H1 (cell line): ENCODE data around the gene FBN2. TPM values are rescaled to one million over a fixed set of nuclear protein-coding genes. Genes with fewer than 3 reads are reported as not detected.

Experiments used
- CTCF ChIA-PET: fragments of 300-600 bp; sonication (Branson Sonifier 250); formaldehyde crosslinking; loops from one replicate; lab custom pipeline; 2021; ENCODE audit not compliant: partially characterized antibody; lab: Charles Lee
- POLR2A ChIA-PET: fragments of 300-600 bp; sonication (Branson Sonifier 250); formaldehyde crosslinking; loops from one replicate; lab custom pipeline; 2021; ENCODE audit warnings: inconsistent platforms; ENCODE audit not compliant: partially characterized antibody; lab: Charles Lee
- DNase-seq, 2 experiments: peaks; one replicate each; pipeline versions ENCODE4 v3.0.0 to v3.0.0-alpha.2; 2010 to 2022; ENCODE audit warnings: low spot score in 2 of 2, low read depth in 1 of 2, mixed read lengths in 1 of 2
- FAIRE-seq: peaks from 2 replicates; lab custom pipeline; 2011; peaks lifted over from hg19 to GRCh38; lab: Jason Lieb, UNC
- H2AFZ ChIP-seq: 2 replicates; pipeline ENCODE4 v1.8.1; 2012; ENCODE audit warnings: low read length, inconsistent platforms
- H2AK5ac ChIP-seq: 2 replicates; pipeline ENCODE4 v1.6.1; 2013; ENCODE audit warnings: low read depth, low read length
- H2BK120ac ChIP-seq: replicated peaks from 2 replicates; pipeline ENCODE3; 2013; ENCODE audit warnings: low read depth, low read length, inconsistent platforms
- H2BK12ac ChIP-seq: 2 replicates; pipeline ENCODE4 v1.6.1; 2013; ENCODE audit warnings: low read depth, low read length
- H2BK15ac ChIP-seq: 2 replicates; pipeline ENCODE4 v1.6.1; 2013; ENCODE audit warnings: low read length
- H2BK20ac ChIP-seq: 2 replicates; pipeline ENCODE4 v1.6.1; 2013; ENCODE audit warnings: low read length
- H2BK5ac ChIP-seq: 2 replicates; pipeline ENCODE4 v1.6.1; 2013; ENCODE audit warnings: low read depth, low read length
- H3K14ac ChIP-seq: 2 replicates; pipeline ENCODE4 v1.6.1; 2013; ENCODE audit warnings: inconsistent platforms; ENCODE audit not compliant: insufficient read length
- H3K18ac ChIP-seq: 2 replicates; pipeline ENCODE4 v1.6.1; 2013; ENCODE audit warnings: low read length; ENCODE audit errors: extremely low read depth
- H3K23ac ChIP-seq: 2 replicates; pipeline ENCODE4 v1.6.1; 2013; ENCODE audit warnings: inconsistent platforms; ENCODE audit not compliant: insufficient read length
- H3K23me2 ChIP-seq: 2 replicates; pipeline ENCODE4 v1.6.1; 2013; ENCODE audit warnings: low read depth, low read length
- H3K27ac ChIP-seq: 2 replicates; pipeline ENCODE4 v1.6.1; 2011; ENCODE audit warnings: low read depth, low read length, inconsistent platforms
- H3K27me3 ChIP-seq, 4 experiments: replicated peaks in 1 of 4; 1 replicate in 1 of 4; 2 replicates in 3 of 4; pipeline versions ENCODE4 v1.6.1 to v1.8.1; 2011 to 2013; ENCODE audit warnings: low read length in 3 of 4, mild to moderate bottlenecking in 3 of 4, inconsistent platforms in 2 of 4, mixed read lengths in 2 of 4, moderate library complexity in 1 of 4; ENCODE audit not compliant: control insufficient read depth in 3 of 4, insufficient read depth in 3 of 4; ENCODE audit errors: extremely low read depth in 1 of 4
- H3K36me3 ChIP-seq, 4 experiments: 2 replicates each; pipeline versions ENCODE4 v1.6.1 to v1.8.1; 2011 to 2013; ENCODE audit warnings: mild to moderate bottlenecking in 4 of 4, low read length in 3 of 4, moderate library complexity in 2 of 4, control low read depth in 1 of 4, inconsistent platforms in 1 of 4; ENCODE audit not compliant: insufficient read depth in 4 of 4, control insufficient read depth in 2 of 4
- H3K4ac ChIP-seq: replicated peaks from 2 replicates; pipeline ENCODE3; 2013; ENCODE audit warnings: low read length, low read depth, mixed read lengths, inconsistent platforms; ENCODE audit not compliant: insufficient read length
- H3K4me1 ChIP-seq, 4 experiments: replicated peaks in 1 of 4; 1 replicate in 1 of 4; 2 replicates in 3 of 4; pipeline versions ENCODE4 v1.6.1 to v1.8.1; 2011 to 2013; ENCODE audit warnings: low read length in 3 of 4, inconsistent platforms in 2 of 4, mixed read lengths in 1 of 4; ENCODE audit not compliant: insufficient read depth in 4 of 4, control insufficient read depth in 3 of 4
- H3K4me2 ChIP-seq, 2 experiments: 2 replicates each; pipeline versions ENCODE4 v1.6.1 to v1.8.1; 2011 to 2013; ENCODE audit warnings: low read depth in 2 of 2, low read length in 2 of 2, control low read depth in 1 of 2, inconsistent platforms in 1 of 2, mild to moderate bottlenecking in 1 of 2; ENCODE audit not compliant: insufficient read depth in 1 of 2
- H3K4me3 ChIP-seq, 4 experiments: fragments of 200-600, 300-600 bp in 1 of 4; sonication (generic), shearing (Covaris generic), sonication (Bioruptor Twin) in 1 of 4; 2 replicates each; pipeline versions ENCODE4 v1.5.1 to v1.8.1; 2011 to 2016; ENCODE audit warnings: low read length in 4 of 4, low read depth in 3 of 4, control low read depth in 2 of 4, inconsistent platforms in 2 of 4, mild to moderate bottlenecking in 2 of 4, mixed read lengths in 1 of 4, moderate library complexity in 1 of 4; ENCODE audit not compliant: insufficient read depth in 2 of 4; ENCODE audit errors: extremely low read depth in 1 of 4
- H3K56ac ChIP-seq: replicated peaks from 2 replicates; pipeline ENCODE3; 2013; ENCODE audit warnings: low read depth, mild to moderate bottlenecking, mixed read lengths, low read length, inconsistent platforms; ENCODE audit not compliant: insufficient read length
- H3K79me1 ChIP-seq: 2 replicates; pipeline ENCODE4 v1.6.1; 2013; ENCODE audit warnings: low read depth, low read length, control low read depth
- H3K79me2 ChIP-seq, 2 experiments: 2 replicates each; pipeline versions ENCODE4 v1.6.1 to v1.8.1; 2012 to 2013; ENCODE audit warnings: low read length in 2 of 2, mild to moderate bottlenecking in 2 of 2, inconsistent platforms in 1 of 2; ENCODE audit not compliant: insufficient read depth in 2 of 2, control insufficient read depth in 1 of 2
- H3K9ac ChIP-seq, 4 experiments: replicated peaks in 1 of 4; 1 replicate in 1 of 4; 2 replicates in 3 of 4; pipeline versions ENCODE4 v1.6.1 to v1.8.1; 2011 to 2013; ENCODE audit warnings: low read depth in 3 of 4, low read length in 3 of 4, control low read depth in 2 of 4, mild to moderate bottlenecking in 2 of 4, moderate library complexity in 2 of 4, inconsistent platforms in 1 of 4; ENCODE audit errors: extremely low read depth in 1 of 4
- H3K9me3 ChIP-seq, 2 experiments: 2 replicates each; pipeline versions ENCODE4 v1.6.1 to v1.8.1; 2012 to 2013; ENCODE audit warnings: mild to moderate bottlenecking in 2 of 2, moderate library complexity in 2 of 2, control low read depth in 1 of 2, inconsistent platforms in 1 of 2, low read depth in 1 of 2, low read length in 1 of 2, mixed read lengths in 1 of 2; ENCODE audit not compliant: insufficient read depth in 2 of 2
- H4K20me1 ChIP-seq, 2 experiments: replicated peaks in 1 of 2; 2 replicates each; pipeline versions ENCODE3 to v1.8.1; 2011 to 2013; ENCODE audit warnings: inconsistent platforms in 2 of 2, low read length in 2 of 2, mild to moderate bottlenecking in 1 of 2; ENCODE audit not compliant: insufficient read depth in 2 of 2, control insufficient read depth in 1 of 2
- H4K5ac ChIP-seq: 2 replicates; pipeline ENCODE4 v1.6.1; 2013; ENCODE audit warnings: low read length, low read depth, mixed read lengths, inconsistent platforms; ENCODE audit not compliant: insufficient read length
- H4K8ac ChIP-seq: 2 replicates; pipeline ENCODE4 v1.8.0; 2013; ENCODE audit warnings: mild to moderate bottlenecking, moderate library complexity, low read length, inconsistent platforms; ENCODE audit not compliant: insufficient read depth; ENCODE audit errors: extremely low read depth
- H4K91ac ChIP-seq: replicated peaks from 2 replicates; pipeline ENCODE3; 2013; ENCODE audit warnings: low read length, mixed read lengths, inconsistent platforms; ENCODE audit not compliant: insufficient read length
- CHD1 ChIP-seq: IDR thresholded peaks from 2 replicates; pipeline ENCODE4 v1.6.1; 2012; ENCODE audit warnings: low read depth, low read length, improper control_type of control experiment
- EP300 ChIP-seq, 2 experiments: IDR thresholded peaks; 1 replicate in 1 of 2; 2 replicates in 1 of 2; pipeline ENCODE4 v1.6.1; 2011 to 2012; ENCODE audit warnings: low read depth in 2 of 2, low read length in 2 of 2, mild to moderate bottlenecking in 2 of 2, borderline replicate concordance in 1 of 2, inconsistent platforms in 1 of 2, moderate library complexity in 1 of 2
- EZH2 ChIP-seq: fragments of 200-600 bp; sonication (generic); IDR thresholded peaks from 2 replicates; pipeline ENCODE4 v1.7.1; 2012; ENCODE audit warnings: low read depth, mild to moderate bottlenecking, moderate library complexity, low read length, inconsistent platforms; ENCODE audit not compliant: severe bottlenecking
- HDAC2 ChIP-seq, 2 experiments: fragments of 300-600 bp in 1 of 2; sonication (generic) in 1 of 2; IDR thresholded peaks; 2 replicates each; pipeline ENCODE4 v1.6.1; 2011 to 2012; ENCODE audit warnings: low read depth in 2 of 2, low read length in 2 of 2, mild to moderate bottlenecking in 2 of 2, moderate library complexity in 2 of 2, borderline replicate concordance in 1 of 2, inconsistent platforms in 1 of 2
- KDM5A ChIP-seq: fragments of 200-600 bp; IDR thresholded peaks from 2 replicates; pipeline ENCODE4 v1.7.1; 2012; ENCODE audit warnings: mild to moderate bottlenecking, low read length, inconsistent platforms, mixed read lengths
- MAX ChIP-seq: IDR thresholded peaks from 2 replicates; pipeline ENCODE4 v1.6.1; 2012; ENCODE audit warnings: inconsistent platforms
- RAD21 ChIP-seq, 2 experiments: IDR thresholded peaks in 1 of 2; conservative IDR thresholded peaks in 1 of 2; 2 replicates each; pipeline ENCODE4 v1.6.1; 2011; ENCODE audit warnings: low read depth in 2 of 2, low read length in 2 of 2, improper control_type of control experiment in 1 of 2, inconsistent platforms in 1 of 2, mild to moderate bottlenecking in 1 of 2, moderate library complexity in 1 of 2
- RFX5 ChIP-seq: IDR thresholded peaks from 2 replicates; pipeline ENCODE4 v1.6.1; 2011; ENCODE audit warnings: low read depth, low read length, improper control_type of control experiment, borderline replicate concordance
- SIX5 ChIP-seq: IDR thresholded peaks from 2 replicates; pipeline ENCODE4 v1.6.1; 2011; ENCODE audit warnings: mild to moderate bottlenecking, low read depth, low read length
- TAF7 ChIP-seq: optimal IDR thresholded peaks from 2 replicates; pipeline ENCODE3; 2011; ENCODE audit warnings: low read depth, mild to moderate bottlenecking, inconsistent platforms, low read length, moderate library complexity, borderline replicate concordance
- TBP ChIP-seq: IDR thresholded peaks from 2 replicates; pipeline ENCODE4 v1.6.1; 2011; ENCODE audit warnings: low read depth, low read length, improper control_type of control experiment
- WGBS, 2 experiments: shearing (Covaris generic) in 1 of 2; methylation state at CpG; one replicate each; pipeline versions ENCODE4 v1.1.6 to v1.1.7; 2013 to 2015; ENCODE audit warnings: low lambda C conversion rate in 2 of 2, mixed read lengths in 2 of 2, inconsistent platforms in 1 of 2, low coverage in 1 of 2, missing lambda C conversion rate in 1 of 2; ENCODE audit not compliant: insufficient replicate concordance in 2 of 2, insufficient coverage in 1 of 2, insufficient read length in 1 of 2; ENCODE audit errors: extremely low coverage in 1 of 2, missing lambda C conversion rate in 1 of 2; 5-methylcytosine and 5-hydroxymethylcytosine counted together
- polyA plus RNA-seq, 7 experiments: library from polyadenylated mRNA; depleted of rRNA in 3 of 7; stranded (reverse) in 5 of 7; unstranded in 2 of 7; fragments of >200 nt in 5 of 7; fragments of 200-250 nt in 2 of 7; gene quantifications; 1 replicate in 5 of 7; 2 replicates in 1 of 7; 4 replicates in 1 of 7; pipeline versions ENCODE4 v1.2.1 to v1.2.3, GENCODE V29; 2011 to 2013; ENCODE audit warnings: missing spikeins in 2 of 7, mixed read lengths in 2 of 7
- total RNA-seq: library from RNA; stranded (reverse); fragmentation: NEBNext Ultra II Directional; extraction: Animal tissue kit (Norgen Biotek cat#: 25700); gene quantifications from 2 replicates; pipeline ENCODE4 v1.2.1, GENCODE V29; 2021

The FBN2 gene
- total and polyA plus RNA-seq, 2 of the 8 experiments (the other 6 are each of a cell fraction or from before 2014, with no cell fraction given): 14.1 to 16.3 TPM

DNA sequence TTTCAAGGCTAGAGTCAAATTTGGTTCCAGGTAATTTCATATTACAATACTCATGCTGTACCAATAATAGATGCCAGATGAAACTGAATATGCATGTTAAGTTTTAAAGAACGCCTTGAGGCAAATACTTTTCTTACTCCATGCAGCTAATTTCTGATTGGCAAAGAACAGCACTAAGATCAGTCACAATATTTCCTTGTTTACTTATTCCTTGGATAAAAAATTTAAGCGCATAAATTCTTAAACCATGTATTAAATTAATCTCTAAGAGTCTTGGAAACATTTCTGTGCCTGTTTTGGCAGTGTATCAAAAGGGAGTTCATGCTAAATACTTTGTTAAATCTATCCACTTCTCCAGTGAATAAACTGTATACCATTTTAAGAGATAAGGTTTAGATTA is 281.0 kb downstream of the FBN2 start:
- Histone ChIP-seq H3K23me2 (no peaks in the 10 kb centered on the region), H3K36me3 (peaks cover 0 to 5% (median 0%) of the 10 kb centered on the region in 4 experiments; a peak in 1 of 8 replicates), H2BK5ac (no peak overlapping the region), H3K79me1 (no peaks in the 10 kb centered on the region), H4K5ac (no peak overlapping the region), H3K4me2 (no peak overlapping the region), H3K27me3 (no peaks in the 10 kb centered on the region), H2BK15ac (no peak overlapping the region), H2BK20ac (no peak overlapping the region), H3K4ac (no peak overlapping the region), H3K27ac (no peak overlapping the region), H2BK12ac (no peak overlapping the region), H3K9me3 (0 out of 4 replicates have a peak, but pooled peaks cover 0 to 4% of the 10 kb centered on the region in 2 experiments), H3K9ac (no peak overlapping the region), H3K23ac (no peak overlapping the region), H3K18ac (no peak overlapping the region), H2BK120ac (no peak overlapping the region), H2AFZ (no peak overlapping the region), H4K20me1 (no peaks in the 10 kb centered on the region), H4K91ac (no peak overlapping the region), H2AK5ac (no peak overlapping the region), H3K56ac (no peak overlapping the region), H3K4me3 (no peak overlapping the region), H4K8ac (no peak overlapping the region), H3K14ac (no peak overlapping the region), H3K4me1 (no peaks in the 10 kb centered on the region), H3K79me2 (no peaks in the 10 kb centered on the region)
- DNase-seq (no peak), FAIRE-seq (no peak)
- 80% methylated on average over 2 of the region's 2 CpGs; no CpG with 5 or more reads in 1 of the 2 experiments for WGBS, 2 experiments
- TF ChIP-seq RAD21 (IDR thresholded peaks at IDR 0.05 in 1 of 2, conservative IDR thresholded peaks at IDR 0.05 in 1 of 2; ENCODE audit: low read depth in 2 of 2, low read length in 2 of 2) (no peak), EZH2 (no peak), MAX (no peak), EP300 (IDR thresholded peaks at IDR 0.05; ENCODE audit: borderline replicate concordance in 1 of 2, low read depth in 2 of 2, low read length in 2 of 2) (no peak), RFX5 (no peak), HDAC2 (IDR thresholded peaks at IDR 0.05; ENCODE audit: borderline replicate concordance in 1 of 2, low read depth in 2 of 2, low read length in 2 of 2) (no peak), CHD1 (no peak), TAF7 (no peak), SIX5 (no peak), KDM5A (no peak), TBP (no peak)
- POLR2A ChIA-PET: no interaction called here
- CTCF ChIA-PET: no interaction called here
